H1 (cell line): ENCODE data around the gene STRA8. TPM values are rescaled to one million over a fixed set of nuclear protein-coding genes. Genes with fewer than 3 reads are reported as not detected.

Experiments
- CTCF ChIA-PET: fragments of 300-600 bp; sonication (Branson Sonifier 250); formaldehyde crosslinking; loops from one replicate; lab custom pipeline; 2021; ENCODE audit not compliant: partially characterized antibody; lab: Charles Lee
- POLR2A ChIA-PET: fragments of 300-600 bp; sonication (Branson Sonifier 250); formaldehyde crosslinking; loops from one replicate; lab custom pipeline; 2021; ENCODE audit warnings: inconsistent platforms; ENCODE audit not compliant: partially characterized antibody; lab: Charles Lee
- DNase-seq, 2 experiments: peaks; one replicate each; pipeline versions ENCODE4 v3.0.0 to v3.0.0-alpha.2; 2010 to 2022; ENCODE audit warnings: low spot score in 2 of 2, low read depth in 1 of 2, mixed read lengths in 1 of 2
- FAIRE-seq: peaks from 2 replicates; lab custom pipeline; 2011; peaks lifted over from hg19 to GRCh38; lab: Jason Lieb, UNC
- H2AFZ ChIP-seq: 2 replicates; pipeline ENCODE4 v1.8.1; 2012; ENCODE audit warnings: low read length, inconsistent platforms
- H2AK5ac ChIP-seq: 2 replicates; pipeline ENCODE4 v1.6.1; 2013; ENCODE audit warnings: low read depth, low read length
- H2BK120ac ChIP-seq: replicated peaks from 2 replicates; pipeline ENCODE3; 2013; ENCODE audit warnings: low read depth, low read length, inconsistent platforms
- H2BK12ac ChIP-seq: 2 replicates; pipeline ENCODE4 v1.6.1; 2013; ENCODE audit warnings: low read depth, low read length
- H2BK15ac ChIP-seq: 2 replicates; pipeline ENCODE4 v1.6.1; 2013; ENCODE audit warnings: low read length
- H2BK20ac ChIP-seq: 2 replicates; pipeline ENCODE4 v1.6.1; 2013; ENCODE audit warnings: low read length
- H2BK5ac ChIP-seq: 2 replicates; pipeline ENCODE4 v1.6.1; 2013; ENCODE audit warnings: low read depth, low read length
- H3K14ac ChIP-seq: 2 replicates; pipeline ENCODE4 v1.6.1; 2013; ENCODE audit warnings: inconsistent platforms; ENCODE audit not compliant: insufficient read length
- H3K18ac ChIP-seq: 2 replicates; pipeline ENCODE4 v1.6.1; 2013; ENCODE audit warnings: low read length; ENCODE audit errors: extremely low read depth
- H3K23ac ChIP-seq: 2 replicates; pipeline ENCODE4 v1.6.1; 2013; ENCODE audit warnings: inconsistent platforms; ENCODE audit not compliant: insufficient read length
- H3K23me2 ChIP-seq: 2 replicates; pipeline ENCODE4 v1.6.1; 2013; ENCODE audit warnings: low read depth, low read length
- H3K27ac ChIP-seq: 2 replicates; pipeline ENCODE4 v1.6.1; 2011; ENCODE audit warnings: low read depth, low read length, inconsistent platforms
- H3K27me3 ChIP-seq, 4 experiments: replicated peaks in 1 of 4; 1 replicate in 1 of 4; 2 replicates in 3 of 4; pipeline versions ENCODE4 v1.6.1 to v1.8.1; 2011 to 2013; ENCODE audit warnings: low read length in 3 of 4, mild to moderate bottlenecking in 3 of 4, inconsistent platforms in 2 of 4, mixed read lengths in 2 of 4, moderate library complexity in 1 of 4; ENCODE audit not compliant: control insufficient read depth in 3 of 4, insufficient read depth in 3 of 4; ENCODE audit errors: extremely low read depth in 1 of 4
- H3K36me3 ChIP-seq, 4 experiments: 2 replicates each; pipeline versions ENCODE4 v1.6.1 to v1.8.1; 2011 to 2013; ENCODE audit warnings: mild to moderate bottlenecking in 4 of 4, low read length in 3 of 4, moderate library complexity in 2 of 4, control low read depth in 1 of 4, inconsistent platforms in 1 of 4; ENCODE audit not compliant: insufficient read depth in 4 of 4, control insufficient read depth in 2 of 4
- H3K4ac ChIP-seq: replicated peaks from 2 replicates; pipeline ENCODE3; 2013; ENCODE audit warnings: low read length, low read depth, mixed read lengths, inconsistent platforms; ENCODE audit not compliant: insufficient read length
- H3K4me1 ChIP-seq, 4 experiments: replicated peaks in 1 of 4; 1 replicate in 1 of 4; 2 replicates in 3 of 4; pipeline versions ENCODE4 v1.6.1 to v1.8.1; 2011 to 2013; ENCODE audit warnings: low read length in 3 of 4, inconsistent platforms in 2 of 4, mixed read lengths in 1 of 4; ENCODE audit not compliant: insufficient read depth in 4 of 4, control insufficient read depth in 3 of 4
- H3K4me2 ChIP-seq, 2 experiments: 2 replicates each; pipeline versions ENCODE4 v1.6.1 to v1.8.1; 2011 to 2013; ENCODE audit warnings: low read depth in 2 of 2, low read length in 2 of 2, control low read depth in 1 of 2, inconsistent platforms in 1 of 2, mild to moderate bottlenecking in 1 of 2; ENCODE audit not compliant: insufficient read depth in 1 of 2
- H3K4me3 ChIP-seq, 4 experiments: fragments of 200-600, 300-600 bp in 1 of 4; sonication (generic), shearing (Covaris generic), sonication (Bioruptor Twin) in 1 of 4; 2 replicates each; pipeline versions ENCODE4 v1.5.1 to v1.8.1; 2011 to 2016; ENCODE audit warnings: low read length in 4 of 4, low read depth in 3 of 4, control low read depth in 2 of 4, inconsistent platforms in 2 of 4, mild to moderate bottlenecking in 2 of 4, mixed read lengths in 1 of 4, moderate library complexity in 1 of 4; ENCODE audit not compliant: insufficient read depth in 2 of 4; ENCODE audit errors: extremely low read depth in 1 of 4
- H3K56ac ChIP-seq: replicated peaks from 2 replicates; pipeline ENCODE3; 2013; ENCODE audit warnings: low read depth, mild to moderate bottlenecking, mixed read lengths, low read length, inconsistent platforms; ENCODE audit not compliant: insufficient read length
- H3K79me1 ChIP-seq: 2 replicates; pipeline ENCODE4 v1.6.1; 2013; ENCODE audit warnings: low read depth, low read length, control low read depth
- H3K79me2 ChIP-seq, 2 experiments: 2 replicates each; pipeline versions ENCODE4 v1.6.1 to v1.8.1; 2012 to 2013; ENCODE audit warnings: low read length in 2 of 2, mild to moderate bottlenecking in 2 of 2, inconsistent platforms in 1 of 2; ENCODE audit not compliant: insufficient read depth in 2 of 2, control insufficient read depth in 1 of 2
- H3K9ac ChIP-seq, 4 experiments: replicated peaks in 1 of 4; 1 replicate in 1 of 4; 2 replicates in 3 of 4; pipeline versions ENCODE4 v1.6.1 to v1.8.1; 2011 to 2013; ENCODE audit warnings: low read depth in 3 of 4, low read length in 3 of 4, control low read depth in 2 of 4, mild to moderate bottlenecking in 2 of 4, moderate library complexity in 2 of 4, inconsistent platforms in 1 of 4; ENCODE audit errors: extremely low read depth in 1 of 4
- H3K9me3 ChIP-seq, 2 experiments: 2 replicates each; pipeline versions ENCODE4 v1.6.1 to v1.8.1; 2012 to 2013; ENCODE audit warnings: mild to moderate bottlenecking in 2 of 2, moderate library complexity in 2 of 2, control low read depth in 1 of 2, inconsistent platforms in 1 of 2, low read depth in 1 of 2, low read length in 1 of 2, mixed read lengths in 1 of 2; ENCODE audit not compliant: insufficient read depth in 2 of 2
- H4K20me1 ChIP-seq, 2 experiments: replicated peaks in 1 of 2; 2 replicates each; pipeline versions ENCODE3 to v1.8.1; 2011 to 2013; ENCODE audit warnings: inconsistent platforms in 2 of 2, low read length in 2 of 2, mild to moderate bottlenecking in 1 of 2; ENCODE audit not compliant: insufficient read depth in 2 of 2, control insufficient read depth in 1 of 2
- H4K5ac ChIP-seq: 2 replicates; pipeline ENCODE4 v1.6.1; 2013; ENCODE audit warnings: low read length, low read depth, mixed read lengths, inconsistent platforms; ENCODE audit not compliant: insufficient read length
- H4K8ac ChIP-seq: 2 replicates; pipeline ENCODE4 v1.8.0; 2013; ENCODE audit warnings: mild to moderate bottlenecking, moderate library complexity, low read length, inconsistent platforms; ENCODE audit not compliant: insufficient read depth; ENCODE audit errors: extremely low read depth
- H4K91ac ChIP-seq: replicated peaks from 2 replicates; pipeline ENCODE3; 2013; ENCODE audit warnings: low read length, mixed read lengths, inconsistent platforms; ENCODE audit not compliant: insufficient read length
- BCL11A ChIP-seq, 2 experiments: IDR thresholded peaks; one replicate each; pipeline ENCODE4 v1.6.1; 2011; ENCODE audit warnings: low read depth in 2 of 2, low read length in 2 of 2, mild to moderate bottlenecking in 2 of 2
- CHD1 ChIP-seq: IDR thresholded peaks from 2 replicates; pipeline ENCODE4 v1.6.1; 2012; ENCODE audit warnings: low read depth, low read length, improper control_type of control experiment
- CREB1 ChIP-seq: IDR thresholded peaks from 2 replicates; pipeline ENCODE4 v1.6.1; 2012; ENCODE audit warnings: inconsistent platforms
- GABPA ChIP-seq: IDR thresholded peaks from 2 replicates; pipeline ENCODE4 v1.6.1; 2011; ENCODE audit warnings: mild to moderate bottlenecking, low read length, moderate library complexity, borderline replicate concordance; ENCODE audit not compliant: insufficient read depth
- SP4 ChIP-seq: IDR thresholded peaks from 2 replicates; pipeline ENCODE4 v1.6.1; 2012; ENCODE audit warnings: low read length, inconsistent platforms
- YY1 ChIP-seq: IDR thresholded peaks from 2 replicates; pipeline ENCODE4 v1.6.1; 2011; ENCODE audit warnings: low read depth, mild to moderate bottlenecking, low read length
- WGBS, 2 experiments: shearing (Covaris generic) in 1 of 2; methylation state at CpG; one replicate each; pipeline versions ENCODE4 v1.1.6 to v1.1.7; 2013 to 2015; ENCODE audit warnings: low lambda C conversion rate in 2 of 2, mixed read lengths in 2 of 2, inconsistent platforms in 1 of 2, low coverage in 1 of 2, missing lambda C conversion rate in 1 of 2; ENCODE audit not compliant: insufficient replicate concordance in 2 of 2, insufficient coverage in 1 of 2, insufficient read length in 1 of 2; ENCODE audit errors: extremely low coverage in 1 of 2, missing lambda C conversion rate in 1 of 2; 5-methylcytosine and 5-hydroxymethylcytosine counted together
- polyA plus RNA-seq, 7 experiments: library from polyadenylated mRNA; depleted of rRNA in 3 of 7; stranded (reverse) in 5 of 7; unstranded in 2 of 7; fragments of >200 nt in 5 of 7; fragments of 200-250 nt in 2 of 7; gene quantifications; 1 replicate in 5 of 7; 2 replicates in 1 of 7; 4 replicates in 1 of 7; pipeline versions ENCODE4 v1.2.1 to v1.2.3, GENCODE V29; 2011 to 2013; ENCODE audit warnings: missing spikeins in 2 of 7, mixed read lengths in 2 of 7
- total RNA-seq: library from RNA; stranded (reverse); fragmentation: NEBNext Ultra II Directional; extraction: Animal tissue kit (Norgen Biotek cat#: 25700); gene quantifications from 2 replicates; pipeline ENCODE4 v1.2.1, GENCODE V29; 2021
- TF ChIP-seq, protein P1 (sequence below): IDR thresholded peaks from 2 replicates; pipeline ENCODE4 v1.6.1; 2011; ENCODE audit warnings: low read depth, mild to moderate bottlenecking, low read length; ENCODE audit not compliant: insufficient read depth

The STRA8 gene
- total and polyA plus RNA-seq, 2 of the 8 experiments (the other 6 are each of a cell fraction or from before 2014, with no cell fraction given): not detected

GRCh38 chr7:135235841-135236240 is 2.2 kb downstream of the STRA8 start:
- no peak overlapping the region for H2BK5ac ChIP-seq
- peaks cover 0 to 9% (median 1%) of the 10 kb centered on the region in 4 experiments; a peak in 5 of 7 replicates for H3K4me1 ChIP-seq
- no peaks in the 10 kb centered on the region for H3K23me2 ChIP-seq
- no peak overlapping the region for H3K4ac ChIP-seq
- no peak overlapping the region for H3K4me3 ChIP-seq
- H3K18ac ChIP-seq: no peak overlapping the region
- no peaks in the 10 kb centered on the region for H3K9me3 ChIP-seq
- no peaks in the 10 kb centered on the region for H4K20me1 ChIP-seq
- H3K36me3 ChIP-seq: no peaks in the 10 kb centered on the region
- no peak overlapping the region for H3K4me2 ChIP-seq
- H2BK12ac ChIP-seq: no peak overlapping the region
- H2AK5ac ChIP-seq: no peak overlapping the region
- H3K14ac ChIP-seq: no peak overlapping the region
- H2BK20ac ChIP-seq: no peak overlapping the region
- DNase-seq: no peak
- no peak overlapping the region for H3K27ac ChIP-seq
- no peak overlapping the region for H4K5ac ChIP-seq
- H4K91ac ChIP-seq: no peak overlapping the region
- H3K27me3 ChIP-seq: no peaks in the 10 kb centered on the region
- no peak overlapping the region for H4K8ac ChIP-seq
- no peak overlapping the region for H3K23ac ChIP-seq
- no peak overlapping the region for H2AFZ ChIP-seq
- ChIA-PET CTCF (interaction anchor here (0.6 to 2.1 kb wide), 2 partner anchors 15 to 39 kb away, joined by 3 to 8 read pairs; no protein-coding TSS in a partner anchor), POLR2A (no interaction called here)
- WGBS, 2 experiments: 87% methylated on average over 5 of the region's 5 CpGs; no CpG with 5 or more reads in 1 of the 2 experiments
- no peak overlapping the region for H2BK15ac ChIP-seq
- no peak overlapping the region for H3K56ac ChIP-seq
- H2BK120ac ChIP-seq: no peak overlapping the region
- H3K9ac ChIP-seq: no peak overlapping the region
- H3K79me2 ChIP-seq: no peaks in the 10 kb centered on the region
- FAIRE-seq: no peak
- H3K79me1 ChIP-seq: no peaks in the 10 kb centered on the region
- TF ChIP-seq CHD1 (no peak), YY1 (no peak), SP4 (no peak), CREB1 (no peak), GABPA (no peak), BCL11A (IDR thresholded peaks at IDR 0.05; ENCODE audit: low read depth in 2 of 2, low read length in 2 of 2) (no peak)
- TF ChIP-seq, protein P1, sequence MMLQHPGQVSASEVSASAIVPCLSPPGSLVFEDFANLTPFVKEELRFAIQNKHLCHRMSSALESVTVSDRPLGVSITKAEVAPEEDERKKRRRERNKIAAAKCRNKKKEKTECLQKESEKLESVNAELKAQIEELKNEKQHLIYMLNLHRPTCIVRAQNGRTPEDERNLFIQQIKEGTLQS: no peak
